HS-27A (cell line): ENCODE data around the gene NAA20.

Source experiments
- DNase-seq: peaks from one replicate; pipeline ENCODE4 v3.0.0-alpha.2; 2012; ENCODE audit warnings: low read depth, missing footprints

Gene NAA20

GRCh38 chr20:20076297-20077065 lies 59.3 kb downstream of the NAA20 start:
- DNase-seq = no peak

- DNase-seq = no peak
Observed at GRCh38 chr20:20078041-20078440, 60.9 kb downstream of the NAA20 start.

GRCh38 chr20:20079102-20079784 lies 62.1 kb downstream of the NAA20 start:
- DNase-seq = no peak
